Endodermal cell (in vitro differentiated cells): ENCODE data around the gene SAG. TPM values are rescaled to one million over a fixed set of nuclear protein-coding genes. Genes with fewer than 3 reads are reported as not detected.

ENCODE experiments used
- DNase-seq: peaks from one replicate; pipeline ENCODE4 v3.0.0-alpha.2; 2017
- H3K27ac ChIP-seq: 2 replicates; pipeline ENCODE4 v1.5.1; 2013; ENCODE audit warnings: mild to moderate bottlenecking, low read depth, low read length, moderate library complexity
- H3K27me3 ChIP-seq: 2 replicates; pipeline ENCODE4 v1.6.1; 2013; ENCODE audit warnings: mild to moderate bottlenecking, low read length, moderate library complexity; ENCODE audit not compliant: insufficient read depth, control insufficient read depth, poor library complexity, severe bottlenecking
- H3K36me3 ChIP-seq: 2 replicates; pipeline ENCODE4 v1.7.0; 2013; ENCODE audit warnings: mild to moderate bottlenecking, low read length, moderate library complexity; ENCODE audit not compliant: control insufficient read depth, insufficient read depth
- H3K4me1 ChIP-seq: one replicate; pipeline ENCODE4 v1.7.0; 2013; ENCODE audit warnings: low read length; ENCODE audit not compliant: control insufficient read depth, insufficient read depth
- H3K4me3 ChIP-seq: 2 replicates; pipeline ENCODE4 v1.5.1; 2013; ENCODE audit warnings: mild to moderate bottlenecking, low read length, moderate library complexity
- H3K9ac ChIP-seq: 2 replicates; pipeline ENCODE4 v1.6.1; 2013; ENCODE audit warnings: mild to moderate bottlenecking, low read length, moderate library complexity; ENCODE audit not compliant: poor library complexity, severe bottlenecking; ENCODE audit errors: extremely low read depth
- H3K9me3 ChIP-seq: 2 replicates; pipeline ENCODE4 v1.6.1; 2013; ENCODE audit warnings: mild to moderate bottlenecking, low read length, moderate library complexity; ENCODE audit not compliant: control insufficient read depth
- H3K27ac Mint-ChIP-seq: 2 replicates; pipeline ENCODE4 v1.8.0; 2020; ENCODE audit warnings: mixed read lengths
- H3K27me3 Mint-ChIP-seq: 2 replicates; pipeline ENCODE4 v1.8.0; 2021; ENCODE audit warnings: mild to moderate bottlenecking, mixed read lengths; ENCODE audit not compliant: insufficient read depth
- H3K36me3 Mint-ChIP-seq: 2 replicates; pipeline ENCODE4 v1.8.0; 2020; ENCODE audit warnings: low read depth, mixed read lengths
- H3K4me1 Mint-ChIP-seq: 2 replicates; pipeline ENCODE4 v1.8.0; 2020; ENCODE audit warnings: mixed read lengths
- H3K4me3 Mint-ChIP-seq: 2 replicates; pipeline ENCODE4 v1.8.0; 2020; ENCODE audit warnings: mild to moderate bottlenecking, moderate library complexity, mixed read lengths
- H3K9me3 Mint-ChIP-seq: 2 replicates; pipeline ENCODE4 v1.8.0; 2020; ENCODE audit warnings: mild to moderate bottlenecking, mixed read lengths
- whole genome bisulfite sequencing, 2 experiments: methylation state at CpG; one replicate each; pipeline versions ENCODE4 v1.1.5 to v1.1.7; 2013; ENCODE audit warnings: missing lambda C conversion rate in 2 of 2, mixed read lengths in 1 of 2; ENCODE audit not compliant: insufficient coverage in 1 of 2, insufficient read length in 1 of 2; 5-methylcytosine and 5-hydroxymethylcytosine counted together
- total RNA-seq, 2 donors: library from RNA; stranded (reverse); fragmentation: NEBNext Ultra II Directional in 1 of 2; extraction: Animal tissue kit (Norgen Biotek cat#: 25700) in 1 of 2; gene quantifications; 2 replicates in 1 of 2; 3 replicates in 1 of 2; pipeline ENCODE4 v1.2.1, GENCODE V29; 2021
- TF ChIP-seq, protein P1 (sequence below): fragments of 200-600 bp; sonication (generic); conservative IDR thresholded peaks from 2 replicates; pipeline ENCODE4 v1.5.0; 2021; ENCODE audit warnings: antibody characterized with exemption, mild to moderate bottlenecking

The SAG gene
- total RNA-seq, 2 donors from 2014 or later: not detected

DNA sequence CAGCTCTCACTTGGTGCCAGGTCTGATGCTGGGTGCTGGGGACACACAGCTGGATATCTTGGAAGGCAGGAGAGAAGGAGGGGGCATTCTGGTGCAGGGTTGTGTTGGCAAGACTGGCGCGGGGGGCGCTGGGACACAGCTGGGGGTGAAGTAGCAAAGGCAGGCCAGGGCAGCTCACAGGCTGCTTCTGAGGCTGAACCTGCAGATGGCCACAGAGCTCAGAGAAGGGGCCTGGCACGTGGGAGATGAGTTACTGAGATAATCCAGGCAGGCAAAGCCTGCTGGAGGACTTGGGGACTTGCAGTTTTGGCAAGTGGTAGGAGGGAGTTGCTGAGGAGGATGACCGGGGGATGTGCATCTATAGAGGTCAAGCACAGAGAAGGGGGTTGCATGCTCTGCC lies 30.4 kb downstream of the SAG start:
- Mint-ChIP-seq H3K9me3 (peaks cover 6% of the 10 kb centered on the region), H3K27ac (no peak overlapping the region), H3K4me3 (no peak overlapping the region), H3K4me1 (peaks cover 8% of the 10 kb centered on the region), H3K27me3 (peaks cover 23% of the 10 kb centered on the region), H3K36me3 (no peaks in the 10 kb centered on the region)
- H3K4me3 ChIP-seq: no peak overlapping the region
- no peak for DNase-seq
- peaks cover 18% of the 10 kb centered on the region for H3K27me3 ChIP-seq
- no peak overlapping the region for H3K27ac ChIP-seq
- H3K9ac ChIP-seq: no peak overlapping the region
- H3K9me3 ChIP-seq: peaks cover 6% of the 10 kb centered on the region
- WGBS, 2 experiments: 86 to 87% methylated on average over 4 to 5 of the region's 5 CpGs
- TF ChIP-seq, protein P1, sequence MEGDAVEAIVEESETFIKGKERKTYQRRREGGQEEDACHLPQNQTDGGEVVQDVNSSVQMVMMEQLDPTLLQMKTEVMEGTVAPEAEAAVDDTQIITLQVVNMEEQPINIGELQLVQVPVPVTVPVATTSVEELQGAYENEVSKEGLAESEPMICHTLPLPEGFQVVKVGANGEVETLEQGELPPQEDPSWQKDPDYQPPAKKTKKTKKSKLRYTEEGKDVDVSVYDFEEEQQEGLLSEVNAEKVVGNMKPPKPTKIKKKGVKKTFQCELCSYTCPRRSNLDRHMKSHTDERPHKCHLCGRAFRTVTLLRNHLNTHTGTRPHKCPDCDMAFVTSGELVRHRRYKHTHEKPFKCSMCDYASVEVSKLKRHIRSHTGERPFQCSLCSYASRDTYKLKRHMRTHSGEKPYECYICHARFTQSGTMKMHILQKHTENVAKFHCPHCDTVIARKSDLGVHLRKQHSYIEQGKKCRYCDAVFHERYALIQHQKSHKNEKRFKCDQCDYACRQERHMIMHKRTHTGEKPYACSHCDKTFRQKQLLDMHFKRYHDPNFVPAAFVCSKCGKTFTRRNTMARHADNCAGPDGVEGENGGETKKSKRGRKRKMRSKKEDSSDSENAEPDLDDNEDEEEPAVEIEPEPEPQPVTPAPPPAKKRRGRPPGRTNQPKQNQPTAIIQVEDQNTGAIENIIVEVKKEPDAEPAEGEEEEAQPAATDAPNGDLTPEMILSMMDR: peak; percentile 41
- no peaks in the 10 kb centered on the region for H3K4me1 ChIP-seq
- H3K36me3 ChIP-seq: no peaks in the 10 kb centered on the region

DNA sequence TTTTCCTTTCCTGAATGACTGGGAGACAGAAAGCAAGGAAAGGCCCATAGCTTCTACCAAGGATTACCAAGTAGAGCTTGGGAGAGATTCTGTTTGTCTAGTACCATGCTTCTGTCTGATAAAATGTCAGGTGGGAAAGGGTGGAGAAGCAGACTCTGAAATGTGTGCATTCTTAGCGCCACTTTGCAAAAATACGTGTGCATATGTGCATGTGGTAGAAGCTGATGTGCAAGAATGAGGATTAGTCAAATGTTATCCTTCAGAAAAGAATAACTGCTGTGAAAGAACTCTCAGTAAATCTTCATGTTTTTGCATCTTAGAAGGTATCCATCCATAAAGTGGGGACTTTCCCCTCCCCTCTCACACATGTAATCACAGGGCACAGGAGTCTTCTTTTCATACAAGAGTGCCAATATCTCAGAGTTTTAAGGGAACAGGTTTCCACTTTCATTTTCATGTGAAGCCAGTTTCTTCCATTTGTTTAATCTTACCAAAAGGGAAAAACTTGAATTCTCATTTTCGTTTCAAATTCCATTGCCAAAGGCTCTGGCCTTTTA lies 31.3 kb downstream of the SAG start:
- 89 to 100% methylated on average over 2 to 3 of the region's 3 CpGs for WGBS, 2 experiments
- TF ChIP-seq, protein P1: no peak
- Histone ChIP-seq H3K9ac (no peak overlapping the region), H3K9me3 (peaks cover 6% of the 10 kb centered on the region), H3K36me3 (no peaks in the 10 kb centered on the region), H3K27me3 (peaks cover 16% of the 10 kb centered on the region), H3K4me3 (no peak overlapping the region), H3K27ac (no peak overlapping the region), H3K4me1 (no peaks in the 10 kb centered on the region)
- Mint-ChIP-seq H3K4me1 (peaks cover 8% of the 10 kb centered on the region), H3K36me3 (no peaks in the 10 kb centered on the region), H3K27ac (no peak overlapping the region), H3K9me3 (peaks cover 6% of the 10 kb centered on the region), H3K27me3 (peaks cover 18% of the 10 kb centered on the region), H3K4me3 (no peak overlapping the region)
- no peak for DNase-seq

DNA sequence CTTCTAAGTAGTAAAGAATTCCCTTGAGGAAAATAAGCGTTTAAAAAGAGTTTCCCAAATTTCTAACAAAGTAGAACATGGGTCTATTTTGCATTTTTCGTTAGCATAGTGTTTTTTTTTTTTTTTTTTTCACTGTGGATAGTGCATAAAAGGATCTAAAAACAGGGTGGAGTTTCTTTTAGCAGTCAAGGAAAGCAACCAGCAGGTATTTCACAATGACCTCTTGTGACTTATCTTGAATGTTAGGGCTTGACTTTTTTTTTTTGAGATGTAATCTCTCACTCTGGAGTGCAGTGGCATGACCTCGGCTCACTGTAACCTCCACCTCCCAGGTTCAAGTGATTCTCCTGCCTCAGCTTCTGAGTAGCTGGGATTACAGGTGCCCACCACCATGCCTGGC lies 31.8 kb downstream of the SAG start:
- H3K4me3 Mint-ChIP-seq: no peak overlapping the region
- H3K9me3 Mint-ChIP-seq: peaks cover 6% of the 10 kb centered on the region
- Histone ChIP-seq H3K27me3 (peaks cover 11% of the 10 kb centered on the region), H3K36me3 (no peaks in the 10 kb centered on the region), H3K9ac (no peak overlapping the region), H3K9me3 (peaks cover 6% of the 10 kb centered on the region), H3K4me3 (no peak overlapping the region), H3K4me1 (no peaks in the 10 kb centered on the region), H3K27ac (no peak overlapping the region)
- peaks cover 8% of the 10 kb centered on the region for H3K4me1 Mint-ChIP-seq
- H3K27me3 Mint-ChIP-seq: peaks cover 13% of the 10 kb centered on the region
- H3K36me3 Mint-ChIP-seq: no peaks in the 10 kb centered on the region
- DNase-seq: no peak
- TF ChIP-seq, protein P1: no peak
- no peak overlapping the region for H3K27ac Mint-ChIP-seq
- 71 to 80% methylated on average over 2 to 3 of the region's 3 CpGs for whole genome bisulfite sequencing, 2 experiments
